ENCODE data around the gene ADCY1. TPM values are rescaled to one million over a fixed set of nuclear protein-coding genes. Genes with fewer than 3 reads are reported as not detected.

Gene ADCY1
- total RNA-seq, 1 donor = under 0.01 TPM

DNA sequence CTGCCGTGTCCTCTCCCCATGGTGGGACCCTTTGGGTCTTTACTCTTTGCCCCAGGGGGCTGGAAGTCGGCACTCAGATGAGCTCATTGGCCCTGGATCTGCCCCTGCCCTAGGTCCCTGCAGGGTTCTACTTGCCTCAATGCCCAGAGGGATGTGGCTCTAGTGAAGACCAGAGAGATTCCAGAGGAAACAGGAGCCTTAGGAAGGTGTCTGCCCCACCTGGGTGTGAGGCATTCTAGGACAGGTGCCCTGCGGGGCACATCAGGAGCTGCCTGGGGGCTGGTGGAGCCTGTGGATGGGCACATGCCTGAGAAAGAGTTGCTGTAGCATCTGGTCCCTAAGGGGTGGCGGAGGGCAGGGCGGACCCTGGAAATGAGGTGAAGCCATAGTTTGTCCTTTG is 128.6 kb downstream of the ADCY1 start:
- H3K27me3 ChIP-seq (ENCODE audit: insufficient read depth, low read length) = no peaks in the 10 kb centered on the region
- no peak overlapping the region for H3K4me3 ChIP-seq (ENCODE audit: low read length)
- H3K9me3 ChIP-seq (ENCODE audit: low read depth, low read length) = no peaks in the 10 kb centered on the region
- H3K4me1 ChIP-seq (ENCODE audit: insufficient read depth, low read length) = no peaks in the 10 kb centered on the region

DNA sequence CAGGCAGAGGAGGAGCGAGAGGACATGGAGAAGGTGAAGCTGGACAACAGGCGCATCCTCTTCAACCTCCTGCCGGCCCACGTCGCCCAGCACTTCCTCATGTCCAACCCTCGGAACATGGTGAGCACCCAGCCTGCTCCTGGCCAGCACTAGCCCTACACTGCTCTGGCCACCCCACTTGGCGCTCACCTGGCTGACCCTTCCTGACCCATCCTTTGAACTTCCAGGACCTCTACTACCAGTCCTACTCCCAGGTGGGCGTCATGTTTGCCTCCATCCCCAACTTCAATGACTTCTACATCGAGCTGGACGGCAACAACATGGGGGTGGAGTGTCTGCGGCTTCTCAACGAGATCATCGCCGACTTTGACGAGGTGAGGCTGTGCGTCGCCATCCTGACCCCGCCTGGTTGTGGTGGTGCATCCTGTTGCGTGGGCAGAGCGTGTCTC is 129.2 kb downstream of the ADCY1 start:
- H3K9me3 ChIP-seq (ENCODE audit: low read depth, low read length) = no peaks in the 10 kb centered on the region
- H3K27me3 ChIP-seq (ENCODE audit: insufficient read depth, low read length) = no peaks in the 10 kb centered on the region
- no peaks in the 10 kb centered on the region for H3K4me1 ChIP-seq (ENCODE audit: insufficient read depth, low read length)
- no peak overlapping the region for H3K4me3 ChIP-seq (ENCODE audit: low read length)

DNA sequence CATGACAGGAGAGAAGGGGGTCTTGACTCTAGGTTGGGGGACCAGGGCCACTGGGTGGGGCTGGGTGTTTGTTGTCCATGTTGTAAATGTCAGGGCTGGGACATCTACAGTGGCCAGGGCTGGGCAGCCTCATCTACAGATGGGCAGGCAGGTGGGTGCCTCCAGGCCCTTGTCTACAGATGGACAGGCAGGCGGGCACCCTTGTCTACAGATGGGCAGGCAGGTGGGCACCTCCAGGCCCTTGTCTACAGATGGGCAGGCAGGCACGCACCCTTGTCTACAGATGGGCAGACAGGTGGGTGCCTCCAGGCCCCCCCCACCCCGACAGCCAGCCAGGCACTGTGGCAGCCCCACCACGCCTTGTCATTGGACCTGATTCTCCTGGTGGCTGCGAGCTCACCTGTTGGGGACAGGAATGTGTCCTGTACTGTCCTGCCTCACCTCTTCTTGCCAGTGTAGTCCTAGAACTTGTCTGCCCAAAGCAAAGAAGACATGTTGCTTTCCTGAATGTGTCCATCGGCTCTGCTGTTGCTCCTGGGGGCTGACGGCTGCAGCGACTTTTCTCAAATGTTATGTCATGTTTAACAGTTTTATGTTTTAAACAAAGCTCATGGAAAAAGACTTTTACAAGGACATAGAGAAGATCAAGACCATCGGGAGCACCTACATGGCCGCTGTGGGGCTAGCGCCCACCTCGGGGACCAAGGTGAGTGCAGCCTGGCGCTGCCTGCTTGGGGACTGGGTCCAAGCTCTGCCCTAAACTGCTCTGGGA is 129.9 kb downstream of the ADCY1 start:
- Histone ChIP-seq H3K4me3 (ENCODE audit: low read length) (no peak overlapping the region), H3K27me3 (ENCODE audit: insufficient read depth, low read length) (no peaks in the 10 kb centered on the region), H3K4me1 (ENCODE audit: insufficient read depth, low read length) (no peaks in the 10 kb centered on the region), H3K9me3 (ENCODE audit: low read depth, low read length) (no peaks in the 10 kb centered on the region)

DNA sequence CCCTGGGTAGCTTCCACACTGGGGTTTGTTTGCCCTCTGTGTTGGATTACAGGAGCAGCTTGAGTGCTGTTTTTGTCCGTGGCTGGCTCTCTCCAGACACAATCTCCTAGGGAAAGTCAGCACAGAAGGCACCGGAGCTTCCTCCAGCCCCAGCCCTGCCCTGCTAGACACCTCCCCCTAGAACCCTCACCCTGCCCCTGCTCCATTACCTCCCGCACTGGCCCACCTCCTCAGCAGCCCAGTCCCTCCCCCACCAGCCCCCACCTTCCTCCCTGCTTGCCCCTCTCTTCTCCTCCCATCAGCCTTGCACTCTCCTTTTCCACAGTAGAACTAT is 130.5 kb downstream of the ADCY1 start:
- Histone ChIP-seq H3K27me3 (ENCODE audit: insufficient read depth, low read length) (no peaks in the 10 kb centered on the region), H3K9me3 (ENCODE audit: low read depth, low read length) (no peaks in the 10 kb centered on the region), H3K4me1 (ENCODE audit: insufficient read depth, low read length) (no peaks in the 10 kb centered on the region), H3K4me3 (ENCODE audit: low read length) (no peak overlapping the region)

DNA sequence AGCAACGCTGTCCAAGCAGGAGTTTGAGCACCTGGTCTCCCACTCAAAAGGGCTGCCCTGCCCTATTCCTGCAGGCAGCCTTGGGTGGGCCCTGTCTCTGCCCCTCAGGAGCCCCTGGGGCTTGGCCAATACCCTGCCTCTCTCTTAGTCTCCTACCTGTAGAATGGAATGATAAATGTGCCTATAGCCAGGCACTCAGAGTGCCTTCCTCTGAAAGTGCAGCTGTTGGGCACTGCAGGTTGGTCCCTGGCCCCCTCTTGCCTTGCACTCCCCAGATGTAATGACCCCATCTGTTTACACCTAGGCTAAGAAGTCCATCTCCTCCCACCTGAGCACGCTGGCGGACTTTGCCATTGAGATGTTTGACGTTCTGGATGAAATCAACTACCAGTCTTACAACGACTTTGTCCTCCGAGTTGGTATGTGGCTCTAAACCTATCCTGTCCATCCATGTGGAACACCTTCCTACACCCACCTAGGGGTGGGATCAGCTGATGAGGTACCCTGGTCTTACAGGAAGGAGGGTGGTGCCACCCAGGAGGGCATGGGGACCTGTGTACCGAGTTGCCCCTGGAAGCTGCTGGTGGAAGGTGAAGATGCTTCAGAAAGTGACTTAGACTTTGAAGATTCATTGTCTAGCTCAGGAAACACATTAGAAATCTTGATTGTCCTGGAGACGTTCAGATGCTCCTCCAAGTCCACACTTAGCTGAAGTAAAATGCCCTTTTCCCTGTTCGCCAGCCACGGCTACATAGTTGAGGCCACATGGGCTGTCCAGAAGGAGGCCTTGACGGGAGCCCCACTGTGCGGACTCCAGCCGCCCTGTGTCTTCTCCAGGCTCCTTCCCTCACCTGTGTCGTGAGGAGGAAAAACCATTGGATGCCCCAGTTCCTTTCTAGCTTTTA is 134.1 kb downstream of the ADCY1 start:
- Histone ChIP-seq H3K27me3 (ENCODE audit: insufficient read depth, low read length) (no peaks in the 10 kb centered on the region), H3K4me3 (ENCODE audit: low read length) (no peak overlapping the region), H3K9me3 (ENCODE audit: low read depth, low read length) (no peaks in the 10 kb centered on the region), H3K4me1 (ENCODE audit: insufficient read depth, low read length) (no peaks in the 10 kb centered on the region)

DNA sequence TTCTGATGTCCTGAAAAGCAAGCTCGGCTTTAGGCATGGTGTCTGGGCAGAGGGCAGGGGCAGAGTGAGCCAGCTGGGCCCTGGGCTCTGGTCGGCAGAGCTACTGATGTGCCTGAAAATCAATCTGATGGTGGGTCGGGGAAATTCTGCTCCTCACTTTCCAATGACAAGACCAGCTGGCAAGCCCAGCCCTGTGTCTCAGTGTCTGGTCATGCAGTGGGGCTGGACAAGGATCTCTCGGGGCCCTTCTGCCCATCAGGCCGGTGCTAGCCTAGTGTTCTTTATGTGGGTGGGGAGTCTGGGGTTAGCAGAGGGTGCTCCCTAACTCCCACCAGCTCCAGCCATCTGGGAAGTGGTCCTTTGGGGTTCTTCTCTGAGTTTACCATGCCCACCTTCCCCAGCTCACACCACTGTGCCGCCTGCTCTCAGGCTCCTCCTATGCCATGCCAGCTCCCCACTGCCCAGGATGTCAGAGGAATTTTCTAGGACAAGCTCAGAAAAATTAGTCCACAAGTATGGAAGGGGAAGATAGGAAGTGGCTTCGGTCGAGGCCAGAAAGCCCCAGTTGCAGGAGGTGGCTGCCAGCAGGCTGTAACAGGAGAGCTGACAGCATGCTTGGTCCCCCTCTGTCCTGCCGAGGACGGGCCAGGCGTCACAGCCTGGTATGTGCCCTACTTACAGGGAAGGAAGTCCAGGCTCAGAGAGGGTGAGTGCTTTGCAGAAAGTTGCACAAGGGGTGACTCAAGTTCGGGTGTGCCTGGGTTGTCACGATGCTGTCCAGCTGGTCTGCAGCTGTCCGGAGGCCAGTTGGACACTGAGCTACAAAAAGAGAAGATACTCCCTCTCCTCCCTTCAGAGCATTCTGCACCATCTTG is 135.2 kb downstream of the ADCY1 start:
- no peaks in the 10 kb centered on the region for H3K4me1 ChIP-seq (ENCODE audit: insufficient read depth, low read length)
- no peak overlapping the region for H3K4me3 ChIP-seq (ENCODE audit: low read length)
- no peaks in the 10 kb centered on the region for H3K27me3 ChIP-seq (ENCODE audit: insufficient read depth, low read length)
- no peaks in the 10 kb centered on the region for H3K9me3 ChIP-seq (ENCODE audit: low read depth, low read length)

DNA sequence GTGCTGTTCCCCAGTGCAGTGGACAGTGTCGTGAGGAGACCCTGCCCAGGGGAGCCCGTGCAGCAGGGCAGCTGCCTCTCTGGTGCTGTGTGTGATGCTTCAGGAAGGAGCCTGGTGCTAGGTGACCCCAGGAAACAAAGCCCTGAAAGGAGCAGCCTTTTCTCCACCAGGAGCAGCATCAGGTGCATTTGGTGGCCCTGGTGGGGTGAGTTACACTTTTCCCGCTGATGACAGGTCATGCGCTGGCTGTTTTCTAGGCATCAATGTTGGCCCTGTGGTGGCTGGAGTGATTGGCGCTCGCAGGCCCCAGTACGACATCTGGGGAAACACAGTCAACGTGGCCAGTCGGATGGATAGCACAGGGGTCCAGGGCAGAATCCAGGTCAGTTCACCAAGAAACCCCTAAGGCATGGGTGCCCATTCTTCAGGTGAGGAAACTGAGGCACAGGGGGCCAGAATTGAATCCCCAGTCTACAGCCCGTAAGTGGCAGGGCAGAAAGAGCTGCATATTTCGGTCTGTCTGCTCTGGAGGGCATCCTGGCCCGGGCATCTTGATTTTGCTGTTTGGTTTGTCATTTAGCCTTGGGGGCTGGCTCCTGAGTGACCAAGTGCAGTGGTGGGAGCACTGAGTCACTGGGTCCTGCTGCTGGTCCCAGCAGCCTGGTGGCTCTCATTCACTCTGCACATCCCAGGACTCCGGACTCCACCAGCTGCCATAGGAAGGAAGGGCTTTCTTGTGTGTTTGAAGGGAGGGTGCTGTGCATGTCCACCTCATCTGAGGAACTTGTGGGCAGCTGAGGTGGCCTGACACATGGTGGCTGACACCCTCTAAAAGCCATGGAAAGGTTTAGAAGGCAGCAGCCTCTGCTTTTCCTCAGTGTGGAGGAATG is 136.3 kb downstream of the ADCY1 start:
- Histone ChIP-seq H3K9me3 (ENCODE audit: low read depth, low read length) (no peaks in the 10 kb centered on the region), H3K27me3 (ENCODE audit: insufficient read depth, low read length) (no peaks in the 10 kb centered on the region), H3K4me3 (ENCODE audit: low read length) (no peak overlapping the region), H3K4me1 (ENCODE audit: insufficient read depth, low read length) (no peaks in the 10 kb centered on the region)

DNA sequence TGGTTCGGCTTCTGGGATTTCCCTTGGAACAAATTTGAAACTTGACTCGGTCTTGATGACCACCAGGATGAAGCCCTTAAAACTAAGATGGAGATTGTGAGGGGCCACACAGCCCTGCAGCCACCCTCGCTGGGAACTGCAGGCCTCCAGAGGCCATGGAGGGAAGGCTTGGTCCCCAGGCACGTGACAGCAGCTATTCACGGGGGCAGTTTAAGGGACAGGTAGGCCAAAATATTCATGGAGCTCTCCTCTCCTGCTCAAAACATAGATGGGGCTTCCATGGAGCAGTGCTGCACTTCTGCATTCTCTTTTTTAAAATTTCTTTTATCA is 137.0 kb downstream of the ADCY1 start:
- Histone ChIP-seq H3K27me3 (ENCODE audit: insufficient read depth, low read length) (no peaks in the 10 kb centered on the region), H3K4me3 (ENCODE audit: low read length) (no peak overlapping the region), H3K4me1 (ENCODE audit: insufficient read depth, low read length) (no peaks in the 10 kb centered on the region), H3K9me3 (ENCODE audit: low read depth, low read length) (no peaks in the 10 kb centered on the region)

DNA sequence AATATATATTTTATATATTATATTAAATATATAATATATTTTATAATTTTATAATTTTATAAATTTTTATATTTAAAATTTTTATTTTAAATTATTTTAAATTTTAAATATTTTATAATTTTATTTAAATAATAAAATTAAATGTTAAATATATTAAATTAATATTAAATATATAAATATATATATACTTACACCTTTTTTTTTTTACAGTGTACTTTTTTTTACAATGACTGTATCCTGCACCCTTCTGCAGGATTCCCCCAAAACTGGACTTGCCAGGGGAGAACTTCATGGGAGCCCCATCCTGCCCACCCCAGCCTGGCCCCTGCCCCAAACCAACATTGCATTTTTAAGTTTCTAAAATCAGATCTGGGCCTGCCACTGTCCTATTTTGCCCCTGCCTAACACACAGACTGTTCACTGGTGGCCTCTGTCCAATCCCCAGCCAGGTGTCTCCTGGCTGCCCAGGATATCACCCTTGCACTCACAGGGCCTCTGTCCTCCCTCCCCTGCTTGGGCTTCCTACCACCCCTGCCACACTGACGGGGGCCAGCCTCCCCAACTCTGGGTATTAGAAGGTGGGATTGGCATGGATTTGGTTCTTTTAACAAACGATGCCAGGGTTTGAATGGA is 138.0 kb downstream of the ADCY1 start:
- Histone ChIP-seq H3K27me3 (ENCODE audit: insufficient read depth, low read length) (no peaks in the 10 kb centered on the region), H3K4me1 (ENCODE audit: insufficient read depth, low read length) (no peaks in the 10 kb centered on the region), H3K9me3 (ENCODE audit: low read depth, low read length) (no peaks in the 10 kb centered on the region), H3K4me3 (ENCODE audit: low read length) (no peak overlapping the region)

DNA sequence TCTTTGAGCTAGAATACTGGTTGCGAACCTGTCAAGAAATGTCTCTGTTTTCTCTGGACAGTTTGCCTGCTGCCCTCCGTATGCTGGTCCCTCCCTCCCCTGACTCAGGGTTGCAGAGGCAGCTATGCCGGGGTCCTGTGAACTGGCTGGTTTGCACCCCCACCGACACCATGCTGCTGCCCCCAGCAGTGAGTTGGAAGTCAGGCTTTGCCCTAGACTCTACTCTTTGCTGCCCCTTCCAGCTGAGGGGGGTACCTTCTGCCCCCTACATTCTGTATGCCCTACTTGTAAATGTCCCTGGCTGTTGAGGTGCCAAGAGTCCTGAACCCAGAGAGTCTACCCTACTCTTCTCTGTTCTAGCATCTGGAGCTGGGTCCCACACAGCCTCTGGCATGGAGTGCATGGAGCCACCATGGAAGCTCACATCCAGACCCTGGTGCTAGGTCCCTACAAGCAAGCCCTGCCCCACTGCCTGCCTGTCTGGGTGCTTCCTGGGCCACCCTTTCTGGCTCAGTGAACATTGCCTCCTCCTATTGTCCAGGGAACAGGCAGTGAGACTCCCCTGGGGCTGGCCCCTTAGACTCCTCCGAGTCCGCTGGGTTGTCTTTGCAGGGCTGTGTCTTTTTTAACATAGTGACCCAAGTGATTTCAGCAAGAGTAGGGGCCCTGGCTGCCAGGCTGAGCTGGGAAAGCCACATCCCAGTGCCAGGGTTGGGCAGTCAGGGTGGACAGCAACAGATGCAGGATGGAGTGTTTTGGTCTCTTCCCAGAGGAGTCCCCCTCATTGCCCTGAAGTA is 138.9 kb downstream of the ADCY1 start:
- no peaks in the 10 kb centered on the region for H3K9me3 ChIP-seq (ENCODE audit: low read depth, low read length)
- no peak overlapping the region for H3K4me3 ChIP-seq (ENCODE audit: low read length)
- no peaks in the 10 kb centered on the region for H3K4me1 ChIP-seq (ENCODE audit: insufficient read depth, low read length)
- no peaks in the 10 kb centered on the region for H3K27me3 ChIP-seq (ENCODE audit: insufficient read depth, low read length)

DNA sequence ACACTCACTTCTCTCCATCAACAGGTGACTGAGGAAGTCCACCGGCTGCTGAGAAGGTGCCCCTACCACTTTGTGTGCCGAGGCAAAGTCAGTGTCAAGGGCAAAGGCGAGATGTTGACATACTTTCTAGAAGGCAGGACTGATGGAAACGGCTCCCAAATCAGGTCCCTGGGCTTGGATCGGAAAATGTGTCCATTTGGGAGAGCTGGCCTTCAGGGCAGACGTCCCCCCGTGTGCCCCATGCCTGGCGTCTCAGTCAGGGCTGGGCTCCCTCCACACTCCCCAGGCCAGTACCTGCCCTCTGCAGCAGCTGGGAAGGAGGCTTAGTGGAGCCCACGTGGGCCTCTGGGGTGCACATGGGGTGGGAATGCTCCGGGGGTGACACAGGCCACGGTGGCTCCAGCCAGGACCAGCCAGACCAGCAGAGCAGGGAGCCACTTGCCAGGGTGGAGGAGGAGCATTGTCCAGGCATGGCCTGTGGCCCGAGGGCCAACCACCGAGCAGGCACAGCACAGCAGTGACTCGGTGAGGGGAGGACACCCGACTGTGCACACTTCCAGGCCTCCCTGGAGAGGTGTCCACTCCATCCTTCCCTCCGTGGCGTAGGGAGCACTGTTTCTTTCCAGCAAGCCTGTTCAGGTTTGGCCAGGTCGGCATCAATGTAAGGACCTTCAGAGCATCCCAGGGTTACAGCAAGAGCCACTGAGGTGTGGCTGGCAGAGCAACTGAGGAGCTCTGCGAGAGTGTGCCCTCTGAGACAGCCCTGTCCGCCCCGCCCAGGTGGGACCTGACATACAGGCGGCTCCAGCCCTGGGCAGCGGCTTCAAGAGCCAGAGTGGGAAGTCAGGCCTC is 139.7 kb downstream of the ADCY1 start:
- no peaks in the 10 kb centered on the region for H3K4me1 ChIP-seq (ENCODE audit: insufficient read depth, low read length)
- no peak overlapping the region for H3K4me3 ChIP-seq (ENCODE audit: low read length)
- H3K9me3 ChIP-seq (ENCODE audit: low read depth, low read length) = no peaks in the 10 kb centered on the region
- H3K27me3 ChIP-seq (ENCODE audit: insufficient read depth, low read length) = no peaks in the 10 kb centered on the region

DNA sequence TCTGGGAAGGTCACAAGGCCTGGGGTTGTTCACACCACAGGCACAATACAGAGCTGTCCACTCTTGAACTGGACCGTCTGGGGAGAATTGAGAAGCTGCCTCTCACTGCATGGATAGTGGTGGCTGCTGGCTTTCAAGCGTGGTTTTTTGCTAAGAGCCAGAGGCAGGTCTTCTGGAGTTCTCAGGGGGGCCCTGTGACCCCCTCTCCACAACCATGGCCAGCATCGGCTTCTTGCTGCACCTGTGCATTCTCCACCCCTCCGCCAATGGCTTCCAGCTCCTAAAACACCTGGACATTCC is 140.3 kb downstream of the ADCY1 start:
- no peaks in the 10 kb centered on the region for H3K4me1 ChIP-seq (ENCODE audit: insufficient read depth, low read length)
- no peak overlapping the region for H3K4me3 ChIP-seq (ENCODE audit: low read length)
- no peaks in the 10 kb centered on the region for H3K27me3 ChIP-seq (ENCODE audit: insufficient read depth, low read length)
- no peaks in the 10 kb centered on the region for H3K9me3 ChIP-seq (ENCODE audit: low read depth, low read length)

Data from mononuclear cell (primary cell).